HPDE6-E6E7 (cell line): ENCODE measurements around the gene GRID1.
"Not testable (repeated sequence)": the region's sequence is repeated elsewhere in the genome, so short reads cannot be mapped to it uniquely, and the experiment has no call there.

ENCODE experiments used
- DNase-seq: peaks from one replicate; pipeline ENCODE4 v3.0.0; 2011; ENCODE audit warnings: missing footprints; ENCODE audit errors: extremely low spot score

GRID1 gene

GRCh38 chr10:85888004-85888403, 478.6 kb downstream of the GRID1 start:
- no peak for DNase-seq

GRCh38 chr10:85874208-85874607, 492.4 kb downstream of the GRID1 start:
- no peak for DNase-seq

- no peak for DNase-seq
Observed at GRCh38 chr10:85873063-85873462, 493.5 kb downstream of the GRID1 start.

- DNase-seq, result no peak
Observed at GRCh38 chr10:85868627-85869499, 497.7 kb downstream of the GRID1 start.

DNA sequence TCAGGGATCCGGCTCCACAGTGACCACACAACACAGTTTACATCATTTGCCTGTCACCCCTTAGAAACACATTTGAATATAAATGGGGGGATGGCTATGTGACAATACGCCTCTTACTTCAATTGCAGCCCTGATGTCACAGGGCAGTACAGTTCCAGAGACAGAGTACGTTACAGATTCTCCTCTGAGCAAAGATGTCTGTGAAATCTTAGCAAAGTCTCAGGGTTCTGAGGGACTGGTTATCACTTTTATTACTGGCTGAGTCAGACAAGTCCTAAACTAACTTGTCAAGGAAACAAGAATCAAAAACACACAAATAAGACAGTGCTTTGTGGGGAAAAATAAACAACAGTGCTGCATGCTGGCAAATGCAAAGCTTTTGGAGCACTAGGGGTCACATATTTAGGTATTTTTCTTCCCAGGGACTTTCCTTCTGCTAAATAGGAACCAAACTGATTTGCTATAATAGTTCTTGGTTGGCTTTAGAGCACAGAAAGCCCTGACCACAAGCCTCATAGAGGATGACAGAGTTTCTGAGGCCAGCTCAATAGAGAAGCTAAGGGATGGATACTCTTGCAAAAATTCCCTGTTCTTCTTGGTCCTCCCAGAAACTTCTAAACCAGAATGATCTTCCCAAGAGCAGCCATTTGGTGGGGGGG, 501.6 kb downstream of the GRID1 start:
- DNase-seq, result no peak

- no peak for DNase-seq
Observed at GRCh38 chr10:85864173-85864549, 502.4 kb downstream of the GRID1 start.

DNA sequence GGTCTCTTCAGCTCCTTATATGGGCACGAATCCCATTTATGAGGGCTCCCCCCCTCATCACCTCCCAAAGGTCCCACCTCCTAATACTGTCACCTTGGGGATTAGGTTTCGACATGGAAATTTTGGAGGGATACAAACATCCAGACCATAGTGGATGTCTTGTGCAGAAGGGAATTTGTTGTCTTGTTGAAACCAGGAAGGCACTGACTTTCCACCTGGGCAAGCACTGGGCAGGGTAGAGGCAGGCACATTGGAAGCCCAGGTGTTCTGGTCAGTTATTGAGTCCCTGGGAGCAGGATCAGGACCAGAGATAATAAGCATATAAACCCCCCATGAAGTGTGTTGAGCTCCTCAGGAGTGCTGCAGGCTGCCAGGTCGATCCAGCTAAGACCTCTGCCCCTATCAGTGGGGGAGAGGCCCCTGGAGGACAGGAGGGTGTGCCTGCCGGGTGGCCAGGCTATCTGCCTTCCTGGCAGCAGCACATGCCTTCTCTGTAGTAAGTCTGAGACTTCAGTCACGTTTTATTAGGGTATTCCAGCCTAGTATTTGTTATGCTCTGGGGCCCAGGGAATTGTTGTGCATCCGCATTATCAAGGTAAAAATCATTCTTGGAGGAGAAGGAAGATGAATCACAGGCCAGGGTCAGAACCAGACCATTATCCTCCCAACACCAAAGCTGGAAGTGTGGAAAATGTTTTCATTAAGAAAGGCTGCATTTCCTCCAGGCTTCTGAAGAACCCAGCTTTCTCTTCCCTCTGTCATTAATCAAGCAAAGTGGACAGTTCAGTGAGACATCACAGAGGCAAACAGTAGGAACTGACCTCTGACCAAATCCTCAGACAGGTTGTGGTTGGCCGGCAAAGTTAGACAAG, 503.1 kb downstream of the GRID1 start:
- DNase-seq, result no peak

DNA sequence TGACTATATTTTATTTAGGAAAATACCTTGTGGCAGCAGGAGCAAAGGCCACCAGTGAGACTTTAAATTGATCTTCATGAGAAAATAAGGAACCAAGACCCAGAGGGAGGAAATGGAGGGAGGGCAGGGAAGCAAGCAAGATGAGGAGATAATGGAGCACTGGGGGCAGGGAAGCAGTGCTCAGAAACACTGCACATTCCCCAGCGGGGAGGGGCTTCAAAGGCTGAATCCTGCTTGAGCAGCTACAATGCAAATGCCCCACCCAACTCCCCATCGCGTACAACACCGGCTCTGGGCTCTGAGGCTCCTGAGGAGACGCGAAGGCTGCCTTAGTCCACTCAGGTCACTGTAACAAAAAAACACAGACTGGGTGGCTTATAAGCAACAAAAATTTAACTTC, 503.8 kb downstream of the GRID1 start:
- no peak for DNase-seq

- no peak for DNase-seq
Observed at GRCh38 chr10:85861513-85862197, 504.9 kb downstream of the GRID1 start.

GRCh38 chr10:85859859-85860258, 506.7 kb downstream of the GRID1 start:
- DNase-seq, result no peak

- DNase-seq, result no peak
Observed at GRCh38 chr10:85858776-85859515, 507.6 kb downstream of the GRID1 start.

DNA sequence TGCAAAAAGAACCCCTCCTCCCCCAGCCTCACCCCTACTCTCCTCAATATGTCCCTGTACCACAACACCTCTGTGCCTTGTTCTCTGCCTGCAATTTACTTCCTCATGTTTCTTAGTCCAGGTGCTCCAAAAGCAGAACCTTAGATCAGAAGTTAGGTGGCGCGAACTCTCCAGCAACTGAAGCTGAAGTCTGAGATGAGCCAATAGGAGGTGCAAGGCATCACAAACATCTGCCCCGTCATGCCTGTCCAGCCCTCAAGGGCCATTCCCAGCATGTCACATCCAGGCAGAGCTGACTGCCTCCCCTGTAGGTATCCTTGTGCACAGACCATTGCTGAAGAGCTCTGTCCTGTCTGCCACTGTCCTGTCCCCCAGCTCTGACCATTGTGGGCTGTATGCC, 508.8 kb downstream of the GRID1 start:
- DNase-seq, result no peak

GRCh38 chr10:85857305-85857704, 509.3 kb downstream of the GRID1 start:
- DNase-seq, result no peak

- DNase-seq, result no peak
Observed at GRCh38 chr10:85851934-85852333, 514.7 kb downstream of the GRID1 start.

- peak; percentile 66 for DNase-seq
Observed at GRCh38 chr10:85851325-85851724, 515.3 kb downstream of the GRID1 start.

GRCh38 chr10:85850736-85851135, 515.9 kb downstream of the GRID1 start:
- DNase-seq, result no peak

DNA sequence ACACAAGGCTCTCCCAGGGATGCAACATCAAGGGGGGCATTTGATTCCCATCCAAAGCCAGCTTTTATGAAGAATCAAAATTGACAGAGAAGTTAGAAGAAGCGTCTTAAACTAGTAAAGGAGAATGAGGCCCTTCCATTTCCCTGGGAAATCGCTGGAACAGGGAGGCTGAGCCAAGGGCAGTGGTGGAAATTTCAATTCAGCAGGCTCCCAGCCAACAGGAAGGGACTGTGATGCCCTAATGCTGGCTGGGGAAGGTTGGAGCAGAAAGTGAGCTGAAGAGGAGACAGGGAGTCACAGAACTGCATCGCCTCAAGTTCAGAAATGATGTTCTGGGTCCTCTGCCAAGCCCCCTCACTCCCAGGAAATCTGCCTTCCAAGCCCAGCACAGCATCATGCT, 517.3 kb downstream of the GRID1 start:
- no peak for DNase-seq

GRCh38 chr10:85848756-85849155, 517.8 kb downstream of the GRID1 start:
- DNase-seq, result no peak

DNA sequence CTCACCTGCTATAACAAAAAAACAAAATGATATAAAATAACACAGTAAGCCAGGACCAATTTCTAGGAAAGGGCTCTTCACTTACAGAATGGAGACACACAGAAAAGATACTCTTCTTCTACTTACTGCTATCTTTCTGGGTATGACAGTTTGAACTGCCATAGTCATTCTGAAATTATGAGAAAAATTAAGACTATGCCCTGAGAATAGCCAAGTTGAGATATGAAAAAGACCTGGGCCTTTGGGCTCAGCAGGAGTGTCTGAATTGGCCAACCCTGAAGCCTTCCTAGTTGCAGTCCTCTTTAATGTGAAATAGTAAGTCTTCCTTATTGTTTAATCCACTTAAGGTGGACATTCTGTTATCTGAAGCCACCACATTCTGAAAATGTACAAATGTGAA, 519.5 kb downstream of the GRID1 start:
- DNase-seq, result no peak

DNA sequence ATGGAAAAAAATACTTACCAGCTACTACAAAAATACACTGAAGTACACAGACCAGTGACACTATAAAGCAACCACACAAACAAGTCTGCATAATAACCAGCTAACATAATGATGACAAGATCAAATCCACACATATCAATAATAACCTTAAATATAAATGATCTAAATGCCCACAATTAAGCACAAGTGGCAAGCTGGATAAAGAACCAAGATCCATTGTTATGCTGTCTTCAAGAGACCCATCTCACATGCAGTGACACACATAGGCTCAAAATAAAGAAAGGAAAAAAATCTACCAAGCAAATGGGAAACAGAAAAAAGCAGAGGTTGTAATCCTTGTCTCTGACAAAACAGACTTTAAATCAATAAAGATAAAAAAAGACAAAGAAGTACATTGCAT, 527.9 kb downstream of the GRID1 start:
- DNase-seq, result not testable (repeated sequence)

DNA sequence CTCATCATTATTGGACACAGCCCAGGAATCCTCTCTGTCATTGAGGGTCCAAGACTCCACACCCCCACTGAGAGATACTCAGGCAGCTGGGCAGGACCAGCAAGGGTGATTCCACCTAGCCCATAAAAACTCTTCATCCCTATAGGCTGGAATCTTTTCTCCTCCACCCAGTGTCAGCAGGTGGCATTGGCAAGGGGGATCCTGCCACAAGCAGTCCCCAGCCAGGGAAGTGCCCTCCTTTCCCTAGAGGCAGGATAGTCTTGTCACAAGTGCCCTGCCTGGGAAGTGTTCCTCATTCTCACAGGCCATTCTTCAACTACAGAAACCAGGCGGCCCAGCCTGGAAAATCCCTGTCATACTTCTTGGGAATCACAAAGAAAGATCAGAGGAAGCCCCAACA, 533.6 kb downstream of the GRID1 start:
- no peak for DNase-seq
